Measurements from ENCODE around the gene HNRNPA3.
"Not testable (repeated sequence)": the region's sequence is repeated elsewhere in the genome, so short reads cannot be mapped to it uniquely, and the experiment has no call there.

The HNRNPA3 gene

GRCh38 chr2:177188482-177189469 is 23.8 kb upstream of the HNRNPA3 start:
- no peak for DNase-seq

DNA sequence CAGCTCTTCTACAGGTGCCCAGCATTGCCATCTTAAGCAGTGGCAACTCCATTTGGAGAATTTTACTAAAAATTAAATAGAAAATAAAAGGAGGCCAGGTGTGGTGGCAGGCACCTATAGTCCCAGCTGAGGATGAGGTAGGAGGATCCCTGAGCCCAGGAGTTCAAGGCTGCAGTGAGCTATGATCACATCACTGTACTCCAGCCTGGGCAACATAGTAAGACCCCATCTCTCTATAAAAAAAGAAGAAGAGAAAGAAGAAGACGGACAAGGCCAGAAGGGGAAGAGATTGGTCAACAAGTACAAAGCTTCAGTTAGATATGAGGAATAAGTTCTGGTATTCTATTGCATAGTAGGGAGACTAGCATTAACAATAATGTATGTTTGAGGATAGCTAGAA is 21.7 kb upstream of the HNRNPA3 start:
- no peak for DNase-seq

- DNase-seq = no peak
Measured at GRCh38 chr2:177192788-177193187, 19.8 kb upstream of the HNRNPA3 start.

GRCh38 chr2:177193240-177193639 is 19.4 kb upstream of the HNRNPA3 start:
- no peak for DNase-seq

GRCh38 chr2:177195194-177195593 is 17.4 kb upstream of the HNRNPA3 start:
- no peak for DNase-seq

- DNase-seq = not testable (repeated sequence)
Measured at GRCh38 chr2:177200419-177200818, 12.2 kb upstream of the HNRNPA3 start.

- DNase-seq = no peak
Measured at GRCh38 chr2:177201919-177202346, 10.7 kb upstream of the HNRNPA3 start.

DNA sequence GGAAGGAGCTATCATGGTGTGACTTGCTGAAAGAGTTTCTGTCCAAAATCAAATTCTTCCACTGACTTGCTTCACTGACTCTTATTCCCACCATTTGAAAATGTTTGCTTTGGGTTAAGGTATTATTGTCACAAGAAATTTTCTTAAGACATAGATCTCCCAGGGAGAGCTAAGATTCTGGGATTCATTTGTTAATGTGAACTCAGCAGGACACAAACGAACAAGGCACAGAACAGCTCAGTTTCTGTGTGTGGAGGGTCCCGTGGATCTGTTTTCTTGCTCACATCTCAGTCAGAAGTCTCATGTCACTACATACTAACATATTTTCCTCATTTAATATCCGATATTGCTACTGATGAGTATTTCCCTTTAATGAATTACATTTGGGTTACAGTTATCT is 8.2 kb upstream of the HNRNPA3 start:
- no peak for DNase-seq

DNA sequence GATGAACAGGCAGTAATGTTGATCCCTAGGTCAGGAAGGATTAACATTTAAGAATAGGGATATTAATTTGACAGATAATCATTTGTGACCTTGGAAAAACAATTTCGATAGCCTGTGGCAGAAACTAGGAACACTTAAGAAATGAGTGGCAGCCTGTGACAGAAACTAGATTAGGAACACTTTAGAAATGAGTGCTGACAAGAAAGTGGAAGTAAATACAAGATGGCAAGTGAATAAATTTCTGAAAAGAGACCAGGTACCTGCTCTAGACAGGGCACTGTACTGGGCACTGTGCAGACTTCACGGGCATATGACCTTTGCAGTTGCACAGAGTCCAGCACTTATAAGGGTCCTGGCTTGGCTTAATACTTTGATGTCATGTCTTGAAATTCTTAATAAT is 5.5 kb upstream of the HNRNPA3 start:
- no peak for DNase-seq

DNA sequence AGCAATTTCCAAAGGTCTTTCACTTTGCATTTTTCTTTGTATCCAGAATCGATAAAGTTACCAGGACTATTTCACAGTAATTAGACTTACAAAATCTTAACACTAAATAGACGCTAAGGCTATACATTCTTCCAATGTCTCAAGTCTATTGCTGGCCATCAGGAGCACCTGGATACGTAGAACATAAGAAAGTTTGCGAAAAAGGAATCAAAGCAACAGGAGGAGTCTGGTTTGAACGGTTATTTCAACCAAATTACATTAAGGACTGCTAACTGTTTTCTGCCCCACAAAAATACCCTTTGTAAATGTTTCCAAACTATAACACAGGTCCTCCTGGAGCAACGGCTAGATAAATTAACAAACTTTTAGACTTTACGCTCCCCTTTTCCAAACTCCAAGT is 1.4 kb upstream of the HNRNPA3 start:
- no peak for DNase-seq

GRCh38 chr2:177211576-177212105 is 953 bp upstream of the HNRNPA3 start:
- DNase-seq = no peak

DNA sequence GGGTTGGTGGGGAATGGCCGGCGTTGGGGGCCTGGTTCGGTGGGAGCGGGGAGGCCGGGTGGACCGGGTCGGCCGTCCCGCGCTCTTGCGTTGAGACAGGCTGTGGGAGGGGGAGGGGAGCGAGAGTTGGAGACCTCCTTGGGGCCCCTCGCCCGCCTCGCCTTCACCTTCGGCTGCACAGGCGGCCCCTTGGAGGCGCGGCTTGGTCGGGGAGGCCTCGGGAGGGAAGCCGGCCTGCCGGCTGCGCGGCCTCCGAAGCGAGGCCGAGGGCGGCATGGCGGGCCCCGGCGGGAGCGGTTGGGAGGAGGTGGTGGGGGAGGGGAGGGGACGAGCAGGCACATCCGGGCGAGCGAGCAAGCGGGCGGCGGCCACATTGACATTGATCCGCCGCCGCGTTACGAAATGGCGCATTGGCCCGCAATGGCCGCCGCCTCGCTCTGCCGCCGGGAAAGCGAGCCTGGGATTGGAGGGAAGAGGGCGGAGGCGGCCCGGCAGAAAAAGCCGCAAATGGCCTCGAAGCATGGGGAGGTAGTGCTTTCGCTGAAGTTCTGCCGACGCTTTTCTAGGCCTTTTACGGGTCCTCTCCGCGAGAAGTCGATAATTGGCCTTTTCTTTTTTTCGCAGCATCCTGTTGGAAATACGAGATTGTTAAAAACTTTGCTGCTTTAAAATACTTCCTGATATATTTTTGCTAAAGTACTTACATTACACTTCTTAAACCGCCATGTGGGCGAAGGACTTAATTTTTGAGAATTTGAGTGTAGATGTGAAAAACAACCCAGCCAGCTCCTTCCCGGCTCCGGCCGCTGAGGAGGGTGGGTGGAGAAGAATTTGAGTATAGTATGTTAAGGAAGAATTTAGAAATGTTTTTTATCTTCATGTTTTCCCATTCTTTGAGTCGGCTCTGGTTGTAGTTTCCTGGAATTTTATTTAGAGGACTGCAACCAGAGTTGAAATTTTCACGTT is 580 bp downstream of the HNRNPA3 start:
- peak; percentile 90 for DNase-seq

DNA sequence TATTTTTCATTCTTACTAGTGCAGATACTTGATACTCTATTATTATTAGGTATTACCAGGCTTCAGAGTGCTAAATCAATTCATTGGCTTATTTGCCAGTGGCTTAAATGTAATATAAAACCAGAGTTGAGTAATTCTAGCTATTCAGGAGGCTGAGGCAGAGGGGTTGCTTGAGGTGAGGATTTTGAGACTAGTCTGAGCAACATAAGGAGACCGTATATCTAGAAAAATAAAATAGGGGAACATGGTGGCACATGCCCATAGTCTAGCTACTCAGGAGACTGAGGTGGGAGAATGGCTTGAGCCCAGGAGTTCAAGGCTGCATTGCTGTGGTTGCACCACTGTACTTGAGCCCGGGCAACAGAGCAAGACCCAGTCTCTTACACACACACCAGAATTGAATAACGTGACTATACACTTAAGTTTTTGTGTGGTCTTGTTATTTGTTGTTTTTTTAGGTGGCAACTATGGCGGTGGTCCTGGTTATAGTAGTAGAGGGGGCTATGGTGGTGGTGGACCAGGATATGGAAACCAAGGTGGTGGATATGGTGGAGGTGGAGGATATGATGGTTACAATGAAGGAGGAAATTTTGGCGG is 4.8 kb downstream of the HNRNPA3 start:
- DNase-seq = no peak

- not testable (repeated sequence) for DNase-seq
Measured at GRCh38 chr2:177219787-177220186, 7.2 kb downstream of the HNRNPA3 start.

DNA sequence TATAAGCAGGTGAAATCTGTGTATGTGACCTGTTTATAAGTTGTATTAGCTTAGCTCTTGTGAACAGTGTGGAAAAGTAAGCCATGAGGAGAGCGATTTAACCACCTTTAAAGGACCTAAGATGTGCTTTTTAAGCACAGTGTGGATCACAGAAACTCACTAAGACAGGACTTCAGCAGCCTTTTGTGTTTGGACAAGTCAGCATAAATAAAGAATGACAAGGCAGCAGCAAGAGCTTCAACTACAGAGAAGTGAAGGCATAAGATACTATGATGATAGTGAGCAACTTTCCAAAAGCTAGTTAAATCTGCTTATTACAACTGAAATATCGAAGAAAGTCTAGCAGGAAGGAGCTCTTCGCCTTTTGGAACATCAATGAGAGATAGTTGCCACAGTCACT is 8.9 kb downstream of the HNRNPA3 start:
- DNase-seq = no peak

GRCh38 chr2:177221970-177222369 is 9.4 kb downstream of the HNRNPA3 start:
- DNase-seq = no peak

- DNase-seq = not testable (repeated sequence)
Measured at GRCh38 chr2:177223436-177223835, 10.8 kb downstream of the HNRNPA3 start.

DNA sequence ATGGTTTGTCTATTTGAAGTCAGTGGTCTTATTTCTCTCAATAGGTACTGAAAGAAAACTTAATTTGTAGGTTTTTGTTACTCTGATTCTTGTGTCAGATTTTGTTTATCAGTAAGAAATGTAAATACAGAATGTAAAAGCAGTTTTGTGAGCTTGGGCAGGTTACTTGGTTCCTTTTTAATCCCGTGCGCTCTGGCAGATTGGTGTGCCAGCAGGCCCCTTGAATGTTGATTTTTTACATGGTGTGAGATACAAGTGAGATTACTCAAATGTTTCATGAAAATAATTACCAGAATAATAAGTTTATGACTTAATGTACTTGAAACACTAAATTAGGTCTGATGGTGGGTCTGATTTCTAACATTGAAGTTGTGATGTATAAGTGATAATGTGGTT is 13.4 kb downstream of the HNRNPA3 start:
- no peak for DNase-seq

DNA sequence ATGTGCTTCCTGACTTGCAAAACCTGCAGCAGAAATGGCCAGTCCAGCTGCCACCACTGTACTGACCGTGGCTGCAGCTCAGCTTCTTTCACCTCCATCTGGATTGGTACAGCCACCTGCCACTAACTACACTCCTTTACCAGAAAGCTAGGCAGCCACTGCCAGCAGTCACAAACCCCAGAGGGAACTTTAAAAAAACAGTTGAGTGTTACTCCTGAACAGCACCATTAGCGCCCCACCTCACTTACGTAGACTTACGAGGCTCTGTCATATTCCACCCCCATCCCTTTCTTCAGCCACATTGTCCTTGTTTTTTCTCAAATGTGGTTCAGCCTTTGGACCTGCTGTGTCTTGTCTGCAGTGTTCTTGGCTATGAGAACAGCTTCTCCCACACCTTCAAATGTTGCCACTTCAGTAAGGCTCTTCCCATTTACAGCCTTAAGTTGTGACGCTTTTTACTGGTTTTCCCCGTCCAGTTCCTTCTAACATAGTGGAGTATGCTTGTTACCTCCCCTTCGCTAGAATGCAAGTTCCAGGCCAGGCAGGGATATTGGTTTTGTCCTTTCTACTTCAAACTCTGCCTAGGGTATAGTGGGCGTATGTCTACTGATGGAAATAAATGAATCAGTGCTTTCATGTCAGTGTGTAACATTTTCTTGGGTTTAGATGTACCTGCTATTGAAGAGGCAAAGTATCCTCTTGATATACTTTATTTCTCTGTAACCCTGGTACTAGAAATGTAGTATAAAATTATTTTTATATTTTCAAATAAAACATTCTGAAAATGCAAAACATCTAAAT is 17.0 kb downstream of the HNRNPA3 start:
- DNase-seq = no peak

GRCh38 chr2:177231270-177231669 is 18.7 kb downstream of the HNRNPA3 start:
- DNase-seq = no peak

DNA sequence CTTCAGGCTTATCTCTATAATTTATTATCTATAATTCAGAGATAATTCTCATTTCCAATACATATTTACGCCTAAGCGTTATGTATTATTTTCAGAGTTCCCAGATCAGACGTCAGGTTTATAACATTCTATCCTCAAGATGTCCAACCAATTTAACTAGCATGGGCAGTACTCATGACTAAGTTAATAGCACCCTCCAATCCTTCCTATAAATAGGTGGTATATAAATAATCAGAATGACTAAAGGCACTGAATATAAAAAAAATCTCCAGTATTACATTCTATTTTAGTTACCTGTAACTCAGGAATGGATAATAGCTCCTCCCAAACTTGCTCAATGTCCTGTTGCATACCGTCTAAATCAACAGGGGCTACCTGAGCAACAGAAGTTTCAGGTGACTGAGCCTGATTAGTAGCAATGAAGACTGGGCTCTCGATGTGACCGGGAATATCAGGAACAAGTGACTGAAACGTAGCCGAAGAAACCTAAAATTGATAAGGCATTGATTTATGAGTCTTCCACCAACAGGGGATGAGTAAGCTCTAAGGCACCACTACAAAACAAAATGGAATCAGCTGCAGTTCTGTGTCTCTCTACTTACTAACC is 19.6 kb downstream of the HNRNPA3 start:
- DNase-seq = no peak
